Activated gamma-delta T cell (primary cell): Measurements from ENCODE around the gene GYPC.
"Not testable (repeated sequence)": the region's sequence is repeated elsewhere in the genome, so short reads cannot be mapped to it uniquely, and the experiment has no call there.

Experiments
- DNase-seq: peaks from one replicate; lab custom pipeline; 2025; lab: John Stamatoyannopoulos, UW

The GYPC gene

DNA sequence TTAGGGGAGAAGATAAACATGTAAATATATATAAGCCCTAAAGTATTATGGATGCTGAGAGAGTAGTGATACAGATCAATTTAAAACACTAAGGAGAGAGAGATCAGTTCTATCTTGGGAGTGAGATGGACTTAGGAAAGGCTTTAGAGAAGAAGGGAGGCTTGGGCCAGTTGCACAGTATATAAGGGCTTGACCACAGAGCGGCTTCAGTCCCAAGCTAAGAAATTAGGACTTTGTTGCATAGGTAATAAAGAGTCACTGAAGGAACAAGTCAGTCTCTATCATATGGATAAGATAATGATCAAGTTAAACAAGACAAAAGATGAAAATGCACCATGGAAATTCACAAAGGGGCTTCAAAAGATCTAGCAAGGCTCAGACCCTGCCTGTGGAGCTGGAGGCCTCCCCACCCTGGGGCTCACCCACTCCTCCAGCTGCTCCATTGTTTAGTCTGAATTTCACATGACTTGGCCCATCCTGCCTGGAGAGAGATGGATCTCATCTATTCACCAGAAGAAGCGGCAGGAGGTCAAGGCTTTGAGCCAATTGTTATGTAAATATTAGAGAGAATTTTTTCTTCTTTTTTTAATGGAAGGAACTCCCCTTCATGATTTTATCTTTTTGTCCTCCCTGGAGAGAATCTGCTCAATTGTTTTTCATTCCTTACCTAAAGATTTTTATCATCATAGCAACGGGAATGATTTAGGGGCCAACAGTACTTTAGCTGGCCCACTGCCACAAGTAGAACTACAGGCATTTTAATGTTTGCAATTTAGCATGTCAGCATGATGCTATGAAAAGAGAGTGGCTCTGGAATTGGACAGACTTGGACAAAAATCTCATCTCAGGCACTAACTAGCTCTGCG, 44.0 kb downstream of the GYPC start:
- no peak for DNase-seq

DNA sequence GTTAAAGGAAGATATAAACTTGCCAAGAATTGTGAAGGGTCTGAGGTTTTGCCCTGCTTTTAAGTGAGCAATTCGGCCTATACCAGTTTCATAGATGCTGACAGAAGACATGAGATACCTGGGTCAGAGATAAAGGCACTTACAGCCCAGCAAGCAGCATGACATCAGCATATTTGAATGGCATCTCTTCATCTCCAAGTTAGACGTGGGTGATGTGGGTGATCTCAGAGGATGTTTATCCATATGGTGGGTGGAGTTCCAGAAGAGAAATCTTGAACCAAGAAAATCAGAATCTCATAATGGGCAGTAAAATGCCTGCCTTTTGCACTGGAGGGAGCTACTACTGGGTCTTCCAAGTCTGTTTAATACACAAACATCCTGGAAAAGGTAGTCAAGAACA, 44.7 kb downstream of the GYPC start:
- no peak for DNase-seq

DNA sequence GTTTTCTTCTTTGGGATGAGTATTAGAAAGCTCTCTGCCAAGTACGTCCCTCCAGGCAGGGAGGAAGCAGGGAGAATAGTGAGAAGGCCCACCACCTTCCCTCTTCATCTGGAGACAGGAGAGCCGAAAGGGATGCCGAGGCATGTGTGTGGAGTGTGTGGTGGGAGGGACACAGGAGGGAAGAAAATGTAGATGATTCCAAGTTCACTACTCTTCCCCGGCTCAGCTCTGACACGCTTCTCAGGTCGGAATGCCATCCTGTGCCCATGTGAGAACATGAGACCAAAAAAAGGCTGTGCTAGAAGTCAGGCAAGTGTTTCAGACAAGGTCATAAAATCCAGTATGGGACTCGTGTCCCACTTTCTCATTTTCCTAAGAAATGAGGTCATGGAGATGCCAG, 47.4 kb downstream of the GYPC start:
- no peak for DNase-seq

DNA sequence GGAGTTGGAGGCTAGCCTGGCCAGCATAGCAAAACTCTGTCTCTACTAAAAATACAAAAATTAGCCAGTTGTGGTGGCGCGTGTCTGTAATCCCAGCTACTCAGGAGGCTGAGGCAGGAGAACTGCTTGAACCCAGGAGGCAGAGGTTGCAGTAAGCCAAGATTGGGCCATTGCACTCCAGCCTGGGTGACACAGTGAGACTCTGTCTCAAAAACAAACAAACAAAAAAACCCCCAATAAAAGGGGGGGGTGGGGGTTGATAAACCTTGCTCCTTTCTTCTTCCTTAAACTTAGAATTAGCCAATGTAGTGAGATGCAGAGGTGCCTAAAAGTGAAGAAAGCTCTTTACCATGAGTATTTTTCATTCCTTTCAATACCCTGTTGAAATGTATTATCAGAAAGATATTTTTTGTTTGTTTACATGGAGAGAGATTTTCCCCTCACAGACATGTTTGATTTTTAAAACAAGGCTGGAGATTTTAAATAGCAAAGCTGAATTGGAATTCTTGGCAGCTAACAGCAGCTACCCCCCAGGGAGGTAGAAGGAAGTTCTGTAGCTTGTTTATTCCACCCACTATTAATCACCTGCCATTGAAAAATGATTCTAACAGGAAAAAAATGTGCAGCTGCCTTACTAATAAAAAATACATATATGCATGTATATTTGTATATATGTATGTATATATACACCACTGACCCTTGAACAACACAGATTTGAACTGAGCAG, 48.6 kb downstream of the GYPC start:
- DNase-seq, result no peak

DNA sequence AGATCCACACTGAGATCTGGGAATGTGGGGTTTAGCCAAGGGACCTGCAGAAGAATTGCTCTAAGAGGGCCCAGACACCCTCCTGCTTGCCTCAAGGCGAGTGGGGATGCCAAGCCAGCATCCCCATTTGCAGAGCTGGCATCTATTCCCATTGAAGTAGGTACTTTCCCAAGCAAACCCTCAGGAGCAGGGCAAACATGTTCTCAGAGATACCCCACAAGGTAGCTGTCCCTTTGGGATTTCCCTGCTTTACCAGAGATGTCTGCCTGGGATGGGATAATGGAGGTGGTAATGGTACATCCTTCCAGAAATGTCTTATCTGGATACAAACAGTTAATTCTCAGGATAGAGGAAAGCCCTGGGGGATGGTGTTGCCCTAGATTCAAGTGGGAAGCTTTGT, 51.2 kb downstream of the GYPC start:
- no peak for DNase-seq

DNA sequence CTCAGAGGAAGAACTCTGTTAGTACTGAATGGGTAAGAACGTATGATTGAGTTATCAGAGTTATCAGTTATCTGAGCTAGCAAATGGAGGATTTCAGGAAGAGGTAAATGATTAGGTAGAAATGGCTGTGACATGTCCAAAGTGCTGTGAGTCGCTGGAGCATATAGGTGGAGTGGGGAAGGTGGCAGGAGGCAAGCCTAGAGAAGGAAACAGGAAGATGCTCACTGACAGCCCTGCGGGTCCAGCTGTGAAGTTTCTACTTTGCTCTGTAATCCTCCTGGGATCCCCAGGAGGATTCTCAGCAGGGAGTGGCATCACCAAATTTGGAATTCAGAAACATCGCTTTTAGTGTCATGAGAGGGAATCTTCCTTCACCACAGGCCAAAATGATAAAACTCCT, 52.0 kb downstream of the GYPC start:
- no peak for DNase-seq

DNA sequence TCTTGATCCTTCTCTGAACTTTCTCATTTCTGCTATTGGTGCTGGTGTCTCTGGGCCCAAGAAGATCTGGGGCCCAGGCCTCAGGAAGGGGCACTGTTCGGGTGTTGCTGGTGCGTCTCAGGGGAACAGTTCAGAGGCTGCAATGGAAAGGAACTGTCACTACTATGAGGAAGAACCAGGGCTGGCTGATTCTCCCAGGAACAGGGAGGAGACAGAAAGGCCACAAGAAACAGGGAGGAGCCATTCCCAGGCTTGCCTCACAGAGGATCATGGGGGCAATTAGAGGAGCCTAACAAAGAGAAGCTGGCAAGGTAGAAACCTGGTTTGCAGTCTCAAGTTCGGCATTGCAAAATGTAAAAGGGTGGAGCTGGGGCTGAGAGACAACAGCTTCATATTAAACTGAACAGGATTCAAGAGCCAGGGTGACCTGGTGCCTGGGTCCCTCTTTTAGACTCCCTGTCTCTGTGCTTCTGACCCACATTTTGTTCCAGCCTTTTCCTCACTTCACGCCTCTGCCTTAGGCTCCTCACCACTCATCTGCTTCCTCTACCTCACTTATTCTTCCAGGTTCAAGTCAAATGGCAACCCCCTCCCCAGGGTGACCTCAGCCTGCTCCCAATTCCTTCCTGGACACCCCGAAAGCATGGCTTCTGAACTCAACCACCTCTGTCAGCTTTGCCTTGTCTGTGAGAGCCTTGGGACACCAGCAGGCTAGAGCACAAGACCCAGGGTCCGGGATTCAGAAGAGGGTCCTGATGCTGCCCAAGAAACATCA, 58.4 kb downstream of the GYPC start:
- no peak for DNase-seq

DNA sequence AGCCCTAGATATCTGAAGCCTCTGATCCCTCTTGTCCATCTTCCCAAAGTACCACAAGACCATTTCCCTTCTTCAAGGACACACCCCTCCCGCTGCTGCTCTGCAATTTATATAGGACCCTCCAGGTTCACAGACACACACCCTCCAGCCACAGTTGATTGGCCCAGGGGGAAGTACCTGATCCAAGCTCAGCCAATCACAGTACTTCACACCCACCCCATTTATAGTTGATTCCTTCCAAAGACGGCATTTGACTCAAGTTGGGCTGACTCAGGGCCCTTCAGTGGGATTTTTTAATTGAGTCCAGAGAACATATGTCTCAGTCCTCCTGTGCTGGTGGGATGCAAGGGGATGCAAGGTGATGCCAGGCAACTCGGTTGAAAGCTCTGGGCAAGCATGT, 59.2 kb downstream of the GYPC start:
- DNase-seq, result no peak

DNA sequence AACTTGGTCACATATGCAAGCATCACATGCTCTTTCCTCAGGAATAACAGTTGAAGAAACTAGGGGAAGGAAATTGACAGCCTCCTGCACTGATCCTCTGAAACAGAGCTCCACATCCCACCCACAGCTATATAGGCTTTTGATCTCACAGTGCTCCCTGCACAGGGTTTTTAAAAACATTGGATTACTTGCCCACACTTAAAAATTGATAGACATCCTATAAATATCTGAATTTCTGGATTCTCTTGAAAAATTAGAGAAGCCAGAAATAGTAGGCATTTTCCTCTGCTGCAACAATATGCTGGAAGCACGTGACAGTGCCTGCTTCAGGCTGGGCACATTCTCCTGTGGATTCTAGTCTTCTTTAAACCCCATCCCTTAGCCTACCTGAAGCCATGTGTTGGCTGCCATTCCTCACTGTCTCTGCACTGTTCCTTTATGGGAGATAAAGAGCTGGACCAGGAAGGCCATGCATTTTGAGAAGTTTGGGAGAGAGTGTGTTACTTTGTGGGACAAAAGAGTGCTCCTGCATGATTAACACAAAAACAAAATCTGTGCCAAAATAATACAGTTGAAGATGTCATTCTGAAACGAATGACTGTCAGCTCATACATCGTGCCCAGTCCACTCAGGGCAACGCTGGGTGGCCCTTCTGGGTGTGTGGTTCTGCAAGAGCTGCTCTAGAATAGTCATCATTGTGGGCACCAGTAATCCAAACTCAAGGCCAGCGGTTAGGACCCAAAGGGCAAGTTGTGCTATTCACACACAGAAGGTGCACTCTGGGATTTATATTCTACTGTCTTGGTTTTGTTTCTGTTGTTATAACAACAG, 59.8 kb downstream of the GYPC start:
- no peak for DNase-seq

DNA sequence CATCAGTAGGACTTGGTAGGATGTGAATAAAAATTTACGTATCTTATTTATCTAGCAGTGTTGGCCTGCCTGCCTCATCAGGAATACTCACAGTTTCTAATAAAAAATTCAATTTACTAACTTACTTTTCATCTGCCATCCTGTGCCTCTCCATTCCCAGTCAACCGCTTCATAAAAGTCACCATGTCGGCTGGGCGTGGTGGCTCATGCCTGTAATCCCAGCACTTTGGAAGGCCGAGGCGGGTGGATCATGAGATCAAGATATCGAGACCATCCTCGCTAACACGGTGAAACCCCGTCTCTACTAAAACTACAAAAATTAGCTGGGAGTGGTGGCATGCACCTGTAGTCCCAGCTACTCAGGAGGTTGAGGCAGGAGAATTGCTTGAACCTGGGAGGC, 61.3 kb downstream of the GYPC start:
- not testable (repeated sequence) for DNase-seq

DNA sequence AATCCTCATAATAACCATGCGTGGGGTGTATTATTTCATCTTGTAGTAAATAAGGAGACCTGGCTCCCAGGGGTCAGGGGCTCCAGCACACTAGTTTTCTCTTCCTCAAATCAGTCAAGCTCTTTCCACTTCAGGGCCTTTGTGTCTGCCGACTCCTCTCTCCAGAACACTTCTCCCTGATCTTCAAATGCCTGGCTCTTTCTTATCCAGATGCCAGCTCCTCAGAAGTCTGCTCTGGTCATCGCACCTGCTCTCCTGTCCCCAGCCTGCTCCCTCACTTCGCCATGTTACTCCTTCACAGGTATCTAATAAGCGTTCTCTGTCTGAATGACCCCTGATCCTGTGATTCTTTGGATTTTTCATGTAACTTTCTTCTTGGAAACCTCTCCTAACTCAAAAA, 62.0 kb downstream of the GYPC start:
- no peak for DNase-seq

DNA sequence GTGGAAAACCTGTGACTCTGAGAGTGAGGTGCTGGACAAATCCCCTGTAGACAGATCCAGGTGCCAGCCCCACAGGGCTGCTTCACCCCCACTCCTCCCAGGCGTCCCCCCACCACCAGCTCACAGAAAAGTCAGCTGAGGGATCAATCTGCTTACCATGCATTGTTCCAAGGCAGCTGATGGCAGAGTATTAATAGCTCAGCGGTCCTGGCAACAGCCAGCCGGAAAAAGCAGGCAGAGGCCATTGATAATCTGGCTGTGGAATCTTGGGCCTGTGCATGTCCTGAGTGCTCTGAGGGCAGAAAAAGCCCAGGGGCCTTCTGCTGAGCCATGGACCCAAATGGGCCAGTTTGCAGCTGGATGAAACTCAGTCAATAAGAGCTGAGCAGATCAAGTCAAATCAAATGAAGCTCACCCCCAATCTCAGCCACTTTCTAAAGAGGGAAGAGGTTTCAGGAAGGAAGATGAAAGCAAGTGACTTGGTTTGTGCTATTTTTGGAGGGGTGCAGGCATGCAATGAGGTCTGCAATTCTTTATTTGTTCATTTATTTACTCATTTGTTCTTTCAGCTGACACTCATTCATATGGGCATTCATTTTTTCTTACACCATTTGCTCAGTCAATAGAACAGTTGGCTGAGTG, 63.4 kb downstream of the GYPC start:
- no peak for DNase-seq

DNA sequence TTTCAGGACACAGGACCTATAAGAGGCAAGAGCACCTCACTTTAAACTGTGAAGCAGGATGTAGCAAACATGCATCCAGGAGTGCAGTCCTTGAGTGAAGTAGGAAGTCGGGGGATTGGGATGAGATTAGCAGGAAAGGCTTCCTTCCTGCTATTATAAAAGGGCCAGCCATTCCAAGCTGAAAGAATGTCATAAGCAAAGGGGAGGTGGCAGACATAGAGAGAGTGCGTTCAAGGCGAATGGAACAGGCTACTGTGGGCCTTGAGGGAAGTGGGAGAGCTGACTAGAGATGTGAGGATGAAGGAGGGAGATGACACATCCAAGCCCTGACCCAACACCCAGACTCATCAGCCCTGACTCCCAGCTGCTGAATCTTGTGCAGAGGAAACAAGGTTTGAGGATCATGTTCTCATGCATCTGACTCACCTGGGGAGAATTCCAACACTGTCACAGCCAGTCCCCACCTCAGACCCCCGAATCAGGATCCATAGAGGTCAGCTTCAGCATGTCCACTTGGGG, 63.9 kb downstream of the GYPC start:
- DNase-seq, result no peak

DNA sequence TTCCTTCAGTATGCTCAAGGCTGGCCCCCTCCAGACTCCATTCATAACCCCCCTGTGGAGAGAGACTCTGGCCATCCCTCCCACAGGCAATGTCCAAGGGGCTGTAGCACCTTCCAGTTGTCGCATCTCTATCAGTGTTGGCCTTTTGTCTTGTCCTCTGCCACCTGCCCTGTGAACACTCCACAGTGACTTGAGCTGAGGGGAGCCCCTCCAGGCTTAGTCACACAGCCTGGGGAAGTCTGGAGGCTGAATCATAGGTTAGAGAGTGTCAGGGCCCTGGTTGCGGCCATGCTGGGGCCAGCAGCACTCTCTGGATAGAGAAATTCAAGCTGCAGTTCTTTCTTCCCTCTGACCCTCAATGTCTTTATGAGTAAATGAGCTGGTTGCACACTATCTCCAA, 64.7 kb downstream of the GYPC start:
- no peak for DNase-seq

DNA sequence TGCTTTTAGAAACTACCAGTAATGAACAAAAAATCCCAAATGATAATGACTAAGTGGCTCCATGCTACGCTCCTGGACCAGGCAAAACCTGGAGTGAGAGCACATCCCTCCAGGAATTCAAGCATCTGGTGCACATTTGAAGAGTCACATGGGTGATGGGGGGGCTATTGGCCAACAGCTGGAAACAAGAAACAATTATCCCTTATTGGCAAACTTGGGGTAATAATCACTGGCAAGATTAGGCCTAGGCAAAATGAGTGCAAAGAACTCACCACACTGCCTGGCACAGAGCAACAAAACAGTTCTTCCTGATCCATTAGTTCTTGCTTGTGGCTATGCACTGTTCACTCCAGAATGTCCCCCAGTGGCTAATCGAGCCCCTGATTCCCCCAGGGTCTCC, 66.1 kb downstream of the GYPC start:
- DNase-seq, result no peak

DNA sequence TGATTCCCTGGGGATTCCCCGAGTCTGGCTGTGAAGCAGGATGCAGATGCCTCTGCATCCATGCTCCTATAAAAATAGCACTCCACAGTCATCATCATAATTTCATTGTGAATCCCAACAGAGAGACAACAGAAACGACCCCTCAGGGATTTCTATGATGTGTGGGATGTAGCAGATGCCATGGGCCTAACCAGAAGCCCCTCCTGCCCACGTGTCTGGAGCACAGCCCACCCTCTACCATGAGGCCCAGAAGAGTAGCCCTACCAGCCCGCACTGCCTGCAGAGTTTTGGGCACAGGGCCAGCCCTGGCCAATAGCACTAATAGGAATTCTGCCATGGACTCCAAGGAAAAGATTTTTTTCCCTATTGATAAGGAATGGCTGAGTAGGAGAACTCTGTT, 66.6 kb downstream of the GYPC start:
- DNase-seq, result no peak

DNA sequence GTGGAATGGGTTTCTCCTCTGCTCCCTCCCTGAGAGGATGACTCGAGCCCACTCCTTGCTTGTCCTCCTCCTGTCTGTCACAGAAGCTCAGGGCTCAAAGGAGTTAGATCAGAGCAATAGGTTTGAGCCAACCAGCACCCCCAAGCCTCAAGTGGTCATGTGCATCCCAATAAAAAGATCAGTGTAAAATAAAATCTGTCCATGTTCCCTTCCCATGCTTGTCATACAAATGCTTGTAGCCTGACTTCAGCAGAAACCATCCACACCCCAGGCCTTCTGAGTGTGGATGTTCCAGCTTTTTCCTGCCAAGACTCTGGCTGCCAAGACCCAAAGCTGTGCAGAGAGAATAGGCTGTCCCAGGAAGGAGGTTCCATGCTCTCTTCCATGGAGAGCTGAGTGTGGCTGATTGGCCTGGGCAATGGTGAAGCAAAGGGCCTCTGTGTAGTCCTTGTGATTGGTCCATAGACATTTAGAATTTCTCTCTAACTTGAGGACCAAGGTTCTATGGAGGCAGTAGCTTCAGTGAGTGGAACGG, 67.4 kb downstream of the GYPC start:
- no peak for DNase-seq

DNA sequence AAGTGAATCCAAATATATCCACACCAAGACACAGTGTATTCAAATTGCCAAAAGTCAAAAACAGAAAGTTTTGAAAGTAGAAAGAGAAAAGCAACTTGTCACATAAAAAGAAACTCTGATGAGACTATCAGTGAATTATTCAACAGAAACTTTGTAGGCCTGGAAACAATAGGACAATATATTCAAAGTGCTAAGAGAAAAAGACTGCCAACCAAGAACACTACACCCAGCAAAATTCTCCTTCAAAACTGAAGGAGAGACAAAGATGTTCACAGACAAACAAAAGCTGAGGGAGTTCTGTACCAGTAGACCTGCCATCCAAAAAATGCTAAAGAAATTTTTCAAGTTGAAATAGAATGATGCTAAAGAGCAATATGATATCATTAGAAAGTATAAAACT, 69.6 kb downstream of the GYPC start:
- no peak for DNase-seq

DNA sequence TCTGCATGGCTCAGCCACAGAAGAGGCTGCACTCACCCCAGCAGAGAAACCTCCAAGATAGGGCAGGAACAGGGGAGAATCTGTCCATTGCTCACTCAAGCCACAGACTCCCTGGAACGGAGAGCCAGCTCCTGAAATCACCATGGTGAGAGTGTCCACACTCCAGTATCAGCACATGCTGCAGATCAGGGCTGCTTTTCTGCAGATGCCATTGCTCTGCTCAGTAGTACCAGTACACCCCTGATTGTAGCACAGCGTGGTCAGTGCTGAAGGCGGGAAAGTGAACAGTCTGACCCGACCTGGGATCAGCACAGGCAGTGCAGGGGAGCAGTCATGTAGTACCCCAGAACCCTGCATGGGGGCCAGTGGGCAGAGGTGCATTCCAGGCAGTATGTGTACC, 73.9 kb downstream of the GYPC start:
- no peak for DNase-seq

DNA sequence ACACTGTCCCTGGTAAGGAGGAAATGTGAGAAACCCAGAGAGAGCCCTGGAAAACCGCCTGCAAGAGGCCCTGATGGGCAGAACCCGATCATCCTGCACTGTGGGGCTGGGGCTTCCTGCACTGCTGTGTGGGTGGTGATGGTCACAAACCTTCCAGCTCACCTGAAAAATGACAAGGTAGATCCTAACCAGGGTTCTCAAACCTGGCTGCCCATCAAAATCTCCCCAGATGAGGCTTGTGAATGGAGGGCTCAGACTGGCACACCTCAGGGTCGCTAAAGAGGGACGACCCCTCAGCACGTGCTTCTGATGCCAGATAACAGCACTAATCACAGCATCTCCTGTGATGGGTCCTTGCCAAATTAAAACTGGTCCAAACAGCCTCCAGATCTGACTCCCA, 74.7 kb downstream of the GYPC start:
- no peak for DNase-seq

DNA sequence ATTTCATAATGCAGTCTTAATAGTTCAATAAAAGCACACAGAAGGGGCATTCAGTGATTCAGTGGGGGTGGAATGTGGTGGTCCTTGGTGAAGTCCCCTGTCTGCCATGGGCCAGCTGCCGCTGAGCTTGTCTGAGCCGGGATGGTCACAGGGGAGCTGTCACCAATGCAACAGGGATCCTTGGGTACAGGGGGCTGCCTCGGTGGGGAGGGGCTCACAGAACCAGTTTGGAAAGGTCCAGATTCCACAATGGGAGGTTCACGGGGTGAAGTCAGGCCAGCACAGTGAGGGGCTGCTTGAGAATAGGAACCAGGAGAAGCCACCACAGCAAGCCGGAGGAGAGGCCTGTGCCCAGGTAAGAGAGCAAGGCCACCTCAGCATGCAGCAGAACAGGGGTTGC, 75.4 kb downstream of the GYPC start:
- no peak for DNase-seq
